NCI-H748 (cell line): ENCODE results near the gene CUBN.

Experiments
- DNase-seq: peaks from one replicate; lab custom pipeline; 2025; ENCODE audit not compliant: unreplicated experiment; lab: John Stamatoyannopoulos, UW

CUBN gene

DNA sequence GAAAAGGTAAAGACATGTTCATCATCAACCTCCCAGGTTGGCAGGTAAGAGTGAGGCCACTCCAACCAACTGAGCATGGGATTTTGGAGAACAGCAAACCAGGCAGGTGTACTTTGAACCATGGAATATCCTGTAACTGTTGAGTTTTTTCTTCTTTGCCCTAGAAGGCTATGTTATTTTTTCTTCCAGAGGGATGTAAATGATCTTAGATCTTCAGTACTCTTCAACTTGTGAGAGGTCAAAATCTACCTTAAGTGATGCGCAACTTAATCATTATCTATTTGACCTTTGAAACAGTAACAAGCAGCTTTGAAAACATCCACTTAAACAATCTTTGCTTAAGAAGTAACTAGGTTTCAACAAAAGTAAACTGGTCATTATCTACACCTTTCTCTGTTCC is at the start of gene CUBN:
Gene CUBN (minus strand): TSS at position 71 of the 400 bp plus-strand sequence. CDS start 46 bp downstream, at position 25.
- no peak for DNase-seq

DNA sequence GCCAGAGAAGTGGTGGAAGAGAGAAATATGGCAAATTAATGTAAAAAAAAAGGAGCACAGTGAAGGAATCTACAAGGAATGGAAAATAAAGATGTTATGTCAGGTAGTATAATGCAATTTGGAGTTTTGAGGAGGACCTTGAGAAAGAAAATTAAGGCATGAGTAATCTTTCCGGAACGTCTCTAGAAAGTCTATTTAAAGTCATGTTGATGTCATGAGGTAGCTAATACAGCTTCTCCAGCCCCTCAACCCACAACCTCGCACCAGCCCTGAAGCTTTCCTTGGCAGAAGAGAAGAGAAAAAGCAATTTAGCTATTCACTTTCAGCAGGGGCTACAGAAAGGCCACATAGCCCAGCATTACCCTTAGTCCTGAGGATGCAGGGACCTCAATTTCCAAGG is 49.4 kb upstream of the CUBN start:
- no peak for DNase-seq

DNA sequence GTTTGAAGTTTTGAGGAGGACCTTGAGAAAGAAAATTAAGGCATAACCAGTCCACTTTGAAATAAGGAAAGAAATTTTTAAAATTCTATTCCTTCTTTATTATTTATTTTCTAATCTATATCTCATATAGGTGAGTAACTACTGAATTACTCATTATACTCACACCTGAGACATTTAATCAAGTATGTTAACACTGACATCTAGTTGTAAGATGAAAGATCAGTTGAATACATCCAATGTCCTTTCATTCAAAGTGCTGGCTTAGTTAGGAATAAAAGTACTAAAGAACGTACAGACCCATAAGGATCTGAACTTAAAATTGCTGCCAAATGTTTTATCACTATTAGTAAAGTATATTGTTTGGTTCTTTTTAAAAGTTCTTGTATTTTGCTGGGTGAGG is 48.4 kb upstream of the CUBN start:
- DNase-seq, result no peak

DNA sequence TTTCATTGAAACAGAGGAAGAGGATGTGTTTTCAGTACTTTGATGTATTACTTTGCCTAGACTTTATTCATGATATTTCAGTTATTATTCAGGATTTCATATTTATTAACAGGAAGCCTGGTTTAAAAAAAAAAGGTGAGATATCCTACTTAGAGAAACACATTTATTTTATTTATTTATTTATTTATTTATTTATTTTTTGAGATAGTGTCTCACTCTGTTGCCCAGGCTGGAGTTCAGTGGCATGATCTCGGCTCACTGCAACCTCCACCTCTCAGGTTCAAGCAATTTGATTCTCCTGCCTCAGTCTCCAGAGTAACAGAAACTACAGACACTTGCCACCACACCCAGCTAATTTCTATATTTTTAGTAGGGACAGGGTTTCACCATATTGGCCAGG is 47.4 kb upstream of the CUBN start:
- DNase-seq, result no peak

DNA sequence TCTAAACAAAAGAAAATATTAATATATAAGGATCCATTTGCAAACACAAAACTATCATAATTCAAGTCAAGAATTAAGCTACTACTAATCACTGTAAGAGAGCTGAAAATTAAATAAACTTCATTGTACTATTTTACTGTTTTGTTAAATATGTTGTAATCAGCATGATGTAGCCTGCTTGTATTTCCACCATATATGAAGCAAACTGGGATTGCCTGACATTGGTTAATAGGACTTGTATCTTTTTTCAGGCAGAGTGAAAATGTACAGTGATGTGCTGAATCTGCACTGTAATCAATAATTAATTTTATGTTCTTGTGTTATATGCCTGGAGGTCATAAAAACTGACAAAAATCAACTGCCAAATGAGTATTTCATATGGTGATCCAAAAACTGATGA is 46.5 kb upstream of the CUBN start:
- no peak for DNase-seq

DNA sequence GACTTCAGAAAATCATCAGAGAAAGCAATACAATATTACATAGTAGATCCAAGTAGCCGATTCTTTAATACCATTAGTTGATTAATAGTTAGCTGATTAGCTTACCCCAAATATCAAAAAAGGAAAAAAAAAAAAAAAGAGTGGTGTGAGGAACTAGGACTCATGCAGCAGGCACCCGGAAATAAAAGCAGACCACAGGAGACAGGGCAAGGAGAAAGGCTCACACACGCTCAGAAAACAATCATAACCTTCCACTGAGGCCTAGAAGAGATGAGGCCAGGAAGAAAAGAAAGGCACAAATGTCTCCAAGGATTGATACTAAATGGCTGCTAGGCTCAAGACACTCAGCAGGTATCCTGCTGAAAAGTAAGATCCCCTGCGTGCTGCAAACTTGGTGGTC is 45.9 kb upstream of the CUBN start:
- no peak for DNase-seq

DNA sequence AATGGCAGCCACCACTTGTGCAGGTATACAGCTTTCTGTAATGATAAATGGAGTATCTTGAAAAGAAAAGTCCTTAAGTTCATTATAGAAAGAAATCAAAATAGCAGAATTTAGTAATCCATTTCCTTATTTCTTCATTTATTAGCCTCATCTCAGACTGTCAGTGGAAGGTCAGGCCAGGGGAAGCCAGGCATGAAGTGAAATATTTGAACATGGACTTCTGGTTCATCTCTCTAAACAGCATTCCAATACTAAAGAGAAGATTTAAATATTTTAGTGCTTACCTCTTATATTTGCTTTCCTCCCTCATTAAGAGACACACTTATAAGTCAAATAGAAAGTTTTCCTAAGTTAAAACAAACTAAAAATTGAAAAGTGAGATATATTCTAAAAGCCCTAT is 45.0 kb upstream of the CUBN start:
- DNase-seq, result no peak

DNA sequence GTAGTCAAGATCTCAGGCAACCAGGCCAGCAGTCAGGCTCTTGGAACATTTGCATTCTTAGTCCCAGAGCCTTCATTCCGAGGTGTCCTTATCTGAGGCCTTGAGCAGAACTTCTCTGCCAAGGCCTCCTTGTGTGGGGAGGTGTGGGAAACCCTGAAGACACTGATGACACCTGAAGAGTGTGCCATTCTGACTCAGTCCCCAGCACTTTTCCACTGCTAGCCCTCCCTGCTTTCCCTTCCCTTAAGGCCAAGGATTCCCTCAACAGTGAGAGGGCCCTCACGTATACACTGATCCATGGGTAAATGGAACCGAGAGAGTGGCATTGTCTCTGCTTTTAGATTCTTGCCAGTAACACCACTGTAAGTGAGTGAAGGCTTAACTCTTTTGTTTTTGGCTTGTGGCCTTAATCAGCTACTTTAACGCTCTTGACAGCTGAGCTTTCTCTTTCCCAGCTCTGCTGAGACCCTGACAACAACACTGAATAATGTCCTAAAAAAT is 41.6 kb upstream of the CUBN start:
- DNase-seq, result no peak

DNA sequence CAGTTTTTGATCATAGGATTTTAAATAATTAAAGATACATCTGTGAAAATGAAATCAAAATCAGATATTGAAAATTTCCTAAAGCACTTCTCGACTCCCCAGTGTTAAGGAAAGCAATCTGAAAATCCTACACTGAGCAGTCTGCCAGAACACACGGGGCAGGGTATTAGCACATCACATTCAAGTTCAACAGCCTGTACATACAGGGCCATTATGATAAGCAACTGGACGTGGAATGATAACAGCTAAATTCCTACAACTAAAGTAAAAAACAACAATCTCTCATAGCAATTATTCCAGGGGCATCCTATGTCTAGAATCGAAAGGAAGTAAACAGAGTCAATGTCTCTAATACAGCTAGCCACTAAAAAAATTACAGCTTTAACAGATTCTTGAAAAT is 40.2 kb upstream of the CUBN start:
- DNase-seq, result no peak

DNA sequence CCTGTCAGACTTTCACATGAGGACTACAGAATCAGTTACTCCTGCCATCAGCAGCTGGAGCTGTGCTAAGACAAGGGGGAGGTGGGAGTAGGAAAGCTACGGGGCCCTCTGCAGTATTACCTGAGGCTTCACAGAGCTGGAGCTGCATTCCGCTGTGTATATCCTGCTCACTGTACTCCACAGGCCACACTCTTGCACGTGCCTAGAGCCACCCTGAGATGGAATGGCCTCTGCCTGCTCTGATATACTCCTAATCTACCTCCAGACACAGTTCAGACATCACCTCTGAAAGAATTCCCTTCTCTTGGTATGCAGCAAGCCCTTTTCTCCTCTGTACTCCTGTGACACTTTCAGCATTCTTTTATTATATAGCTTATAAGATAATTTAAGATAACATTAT is 37.1 kb upstream of the CUBN start:
- DNase-seq, result no peak

DNA sequence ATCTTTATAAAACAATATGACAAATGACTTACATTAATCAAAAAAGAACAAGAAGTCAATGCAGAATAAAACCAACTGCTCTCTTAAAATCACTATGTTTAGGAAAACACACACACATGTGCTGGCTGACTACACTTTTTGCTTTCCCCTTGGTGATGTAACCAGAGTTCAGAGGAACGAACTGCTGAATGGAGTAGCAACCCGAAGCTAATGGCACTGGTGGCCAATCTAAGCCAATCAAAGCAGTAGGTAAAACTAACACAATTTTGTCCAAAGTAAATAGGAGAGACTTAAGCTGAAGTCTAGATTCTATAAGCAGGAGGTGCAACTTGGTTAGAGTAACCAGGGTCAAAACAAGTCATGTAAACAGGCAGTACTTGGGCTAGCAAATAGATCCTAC is 33.2 kb upstream of the CUBN start:
- no peak for DNase-seq

DNA sequence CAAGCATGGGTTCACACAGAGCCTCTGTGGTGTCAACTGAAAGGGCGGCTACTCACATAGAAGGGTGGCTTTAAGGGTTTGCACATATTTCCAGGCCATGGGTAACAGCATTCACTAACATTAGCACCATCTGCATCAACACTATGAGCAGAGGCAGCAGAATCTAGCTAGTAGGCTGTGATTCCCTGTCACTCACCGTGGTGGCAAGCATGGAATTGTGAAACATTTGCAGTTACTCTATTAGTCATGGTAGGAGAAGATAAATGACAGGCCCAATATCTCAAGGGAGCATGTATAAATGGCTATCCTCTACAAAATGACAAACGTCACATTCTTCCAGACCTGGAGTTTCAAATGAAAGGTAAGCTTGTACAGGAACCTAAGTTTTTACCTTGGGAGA is 32.2 kb upstream of the CUBN start:
- no peak for DNase-seq

DNA sequence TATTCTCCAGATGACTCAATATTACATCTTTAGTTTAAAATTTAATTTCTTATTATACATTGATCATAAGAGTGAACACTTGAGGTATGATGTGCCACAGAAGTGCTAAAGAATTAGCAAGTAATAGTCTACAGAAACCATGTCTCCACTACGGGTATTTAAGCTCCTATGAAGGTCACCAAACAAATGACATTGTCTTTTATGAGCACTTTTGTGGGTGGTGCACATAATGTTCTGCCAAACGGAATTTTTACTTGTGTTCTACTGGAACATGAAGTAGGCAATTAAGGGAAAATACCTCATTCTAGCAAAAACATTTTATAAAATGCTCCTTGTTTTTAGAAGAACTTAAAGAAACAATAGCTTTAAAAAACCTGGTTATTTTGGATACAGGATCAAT is 27.4 kb upstream of the CUBN start:
- no peak for DNase-seq

DNA sequence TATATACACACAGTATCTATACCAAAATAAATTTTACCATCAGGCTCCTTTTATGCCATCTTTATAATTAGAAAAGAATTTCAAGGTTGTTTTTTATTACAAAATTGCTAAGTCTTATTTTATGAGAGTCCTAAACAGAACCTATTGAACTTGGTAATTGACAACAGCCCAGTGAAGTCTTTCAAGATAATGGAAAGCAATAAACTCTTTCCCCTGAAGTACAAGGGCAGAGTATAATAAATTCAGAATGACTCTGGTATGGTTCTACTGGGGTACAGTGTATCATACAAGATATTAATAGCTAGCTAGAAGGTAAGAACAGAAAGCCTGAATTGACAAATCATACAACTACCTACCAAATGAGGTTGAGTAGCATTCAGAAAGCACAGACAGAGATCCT is 26.2 kb upstream of the CUBN start:
- DNase-seq, result no peak

DNA sequence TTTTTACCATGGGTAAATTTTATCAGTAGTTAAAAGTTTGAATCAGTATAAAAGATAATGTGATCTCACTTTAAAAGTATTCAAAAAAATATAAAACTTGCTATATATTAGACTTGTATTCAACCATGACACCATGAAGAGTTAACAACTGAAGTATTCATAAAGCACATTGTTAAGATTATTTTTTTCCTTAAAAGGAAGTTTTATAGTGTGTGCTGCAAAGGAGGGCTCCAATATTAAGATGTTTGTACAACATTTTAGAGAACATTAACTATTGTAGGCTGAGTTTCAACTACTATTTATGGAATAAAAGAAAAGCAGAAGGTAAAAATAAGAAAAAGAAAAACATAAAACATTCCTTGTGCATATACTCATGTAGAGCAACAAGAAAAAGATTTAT is 24.5 kb upstream of the CUBN start:
- DNase-seq, result no peak

DNA sequence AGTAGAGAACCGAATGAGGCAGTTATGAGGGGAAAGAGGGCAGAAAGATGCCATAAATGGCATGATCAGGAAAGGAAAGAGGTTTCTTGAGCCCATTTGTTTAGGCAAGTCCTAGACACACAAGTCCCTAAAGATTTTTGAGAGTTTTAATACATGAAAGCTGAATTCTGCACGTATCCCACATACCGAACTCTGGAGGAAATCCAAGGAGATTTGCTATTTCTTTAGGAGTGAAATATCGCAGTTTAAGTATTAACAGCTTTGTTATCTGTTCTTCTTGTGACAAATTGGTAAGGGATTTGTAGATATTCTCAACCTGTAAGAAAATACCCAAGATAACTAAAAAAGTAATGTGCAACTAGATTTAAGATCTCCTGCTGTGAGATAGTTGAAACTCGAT is 23.7 kb upstream of the CUBN start:
- no peak for DNase-seq

DNA sequence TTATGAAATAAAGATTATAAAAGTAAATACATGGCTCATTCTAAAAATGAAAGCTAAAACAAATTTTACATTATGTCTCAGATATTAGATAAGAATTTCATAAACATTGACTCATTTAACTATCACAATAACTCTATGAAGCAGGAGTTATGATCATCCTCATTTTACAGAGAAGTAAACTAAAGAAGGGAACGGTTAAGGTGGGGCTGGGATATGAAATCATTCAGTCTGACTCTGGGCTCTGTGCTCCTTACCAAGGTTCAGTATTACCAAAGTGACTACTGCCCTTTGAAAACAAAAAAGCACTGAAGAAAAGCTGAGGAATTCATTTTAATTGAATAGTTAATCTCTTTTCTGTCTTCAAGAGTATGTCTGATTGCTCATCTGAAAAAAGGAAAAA is 22.1 kb upstream of the CUBN start:
- DNase-seq, result no peak

DNA sequence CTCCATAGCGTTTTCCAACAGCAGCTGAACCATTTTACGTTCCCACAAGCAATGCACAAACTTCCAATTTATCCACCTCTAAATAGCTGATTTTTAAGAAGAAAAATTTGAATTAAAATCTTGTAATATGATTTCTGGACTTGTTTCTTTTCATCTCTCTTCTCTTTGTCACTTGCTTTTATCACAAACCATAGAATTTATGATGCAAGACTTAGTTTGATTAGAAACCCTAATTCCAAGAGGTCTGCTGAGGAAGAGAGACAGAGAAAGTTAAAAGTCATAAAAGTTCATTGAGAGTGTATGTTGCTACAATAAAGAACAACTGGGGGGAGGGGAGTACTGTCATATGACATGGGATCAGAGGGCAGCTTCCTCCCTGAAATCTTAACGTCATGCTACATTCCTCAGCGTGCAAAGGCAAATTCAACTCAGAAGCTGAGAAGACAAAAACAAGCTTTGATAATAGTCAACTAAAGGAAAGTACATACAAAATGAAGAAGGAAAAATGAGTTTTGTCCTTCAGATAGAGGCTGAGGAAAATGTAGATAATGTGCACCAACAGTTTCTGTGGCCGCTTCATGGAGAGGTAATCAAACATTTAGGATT is 18.4 kb upstream of the CUBN start:
- DNase-seq, result no peak

DNA sequence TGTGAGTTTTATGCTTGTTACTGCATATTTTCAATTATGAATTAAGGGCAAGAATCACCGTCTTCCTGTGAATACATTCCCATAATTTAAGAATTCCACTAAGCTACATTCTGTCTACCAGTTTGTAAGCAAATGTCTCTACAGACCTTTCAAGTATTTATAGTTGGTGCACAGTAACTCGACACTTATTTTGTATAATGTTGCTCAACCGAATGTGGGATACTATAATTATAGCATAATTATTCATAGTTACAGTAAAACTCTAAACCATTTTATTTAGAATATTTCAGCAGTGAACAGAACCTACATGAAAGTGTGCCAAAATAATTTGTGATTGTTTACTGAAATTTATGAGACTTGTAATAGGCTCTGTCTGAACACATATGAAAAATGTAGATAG is 17.3 kb upstream of the CUBN start:
- no peak for DNase-seq

DNA sequence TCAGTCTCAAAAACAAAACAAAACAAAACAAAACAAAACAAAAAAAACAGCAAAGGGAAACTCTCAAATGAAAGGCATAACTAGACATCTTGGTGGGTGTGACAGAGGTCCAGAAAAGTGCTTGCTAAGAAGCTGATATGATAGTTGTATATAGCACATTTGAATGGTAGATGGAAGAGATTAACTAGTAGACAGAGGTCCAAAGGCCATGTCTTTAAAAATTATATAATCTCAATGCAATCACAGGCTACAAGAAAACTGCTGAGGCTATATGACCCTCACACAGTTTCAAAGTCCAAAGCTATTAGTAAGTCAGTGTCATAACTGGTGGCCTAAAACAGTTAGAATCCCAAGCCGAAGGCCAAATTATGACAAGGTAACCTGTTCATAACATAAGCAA is 15.6 kb upstream of the CUBN start:
- DNase-seq, result no peak

DNA sequence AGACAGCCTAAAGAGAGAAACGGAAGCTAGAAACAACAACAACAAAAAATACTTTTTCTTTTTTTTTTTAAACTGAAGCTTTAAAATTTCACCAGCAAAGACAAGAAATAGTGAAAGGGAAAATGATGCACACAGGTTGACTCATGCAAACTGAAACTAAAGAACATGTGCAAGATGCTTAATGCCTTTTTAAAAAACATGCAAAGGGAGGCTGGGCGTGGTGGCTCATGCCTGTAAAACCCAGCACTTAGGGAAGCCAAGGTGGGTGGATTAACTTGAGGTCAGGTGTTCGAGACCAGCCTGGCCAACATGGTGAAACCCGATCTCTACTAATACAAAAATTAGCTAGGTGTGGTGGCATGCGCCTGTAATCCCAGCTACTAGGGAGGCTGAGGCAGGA is 15.1 kb upstream of the CUBN start:
- no peak for DNase-seq

DNA sequence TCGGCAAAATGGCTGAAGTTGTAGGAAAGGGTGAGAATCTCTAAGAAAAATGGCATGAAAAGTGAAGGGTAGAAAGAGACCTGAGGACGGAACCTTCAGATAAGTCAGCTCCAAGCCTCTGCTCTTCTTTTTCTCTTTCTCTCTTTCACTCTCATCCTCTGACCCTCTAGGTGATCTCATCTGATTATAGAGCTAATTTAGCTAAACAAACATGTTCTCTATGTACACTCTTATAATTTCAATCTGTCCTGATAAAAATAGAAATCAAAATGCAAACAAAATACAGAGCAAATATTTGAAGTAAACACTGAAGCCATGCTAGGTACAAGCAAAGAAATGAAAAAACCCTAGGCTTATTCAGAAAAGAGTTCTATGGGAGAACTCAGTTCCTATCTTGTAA is 14.4 kb upstream of the CUBN start:
- DNase-seq, result no peak

DNA sequence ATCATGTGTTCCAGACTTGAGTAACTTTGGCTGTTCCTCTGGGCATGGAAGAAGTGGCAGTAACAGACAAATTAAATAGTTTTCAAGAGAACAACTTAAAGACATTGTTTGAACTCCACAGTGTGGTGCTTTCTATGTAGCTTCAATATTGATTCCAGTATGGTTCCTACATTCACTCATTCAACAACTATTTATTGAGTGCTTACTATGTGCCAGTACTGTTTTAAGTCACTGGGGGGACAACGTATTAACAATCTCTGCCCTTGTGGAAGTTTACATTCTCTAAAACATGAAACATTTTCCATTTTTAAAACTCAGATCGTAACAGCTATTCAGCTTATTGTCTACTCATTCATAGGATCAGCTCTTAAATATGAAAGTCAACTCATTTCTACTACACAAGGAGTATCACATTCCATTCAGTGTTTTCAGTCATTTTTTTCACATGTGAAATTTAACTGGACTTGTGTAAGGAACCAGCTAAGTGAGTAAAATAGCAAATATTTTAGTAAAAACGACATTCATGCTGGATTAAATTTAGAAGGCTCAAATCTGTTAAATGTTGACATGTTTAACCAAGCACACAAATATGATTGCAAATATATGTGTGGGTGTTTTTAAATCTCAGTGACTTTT is 13.6 kb upstream of the CUBN start:
- DNase-seq, result no peak
